Adrenal gland (tissue), 5 donors: ENCODE results near the gene HSD17B2.

Source experiments
- CTCF ChIP-seq, 6 experiments: fragments of 450-650 bp in 4 of 6; fragments of 200-600 bp in 2 of 6; sonication (generic) in 1 of 6; IDR thresholded peaks; 1 replicate in 5 of 6; 2 replicates in 1 of 6; pipeline versions ENCODE4 v1.5.1 to v1.8.0; 2016 to 2021; ENCODE audit warnings: antibody characterized with exemption in 6 of 6, mild to moderate bottlenecking in 2 of 6, moderate library complexity in 1 of 6
- POLR2A ChIP-seq, 2 donors: fragments of 450-650 bp; IDR thresholded peaks; one replicate each; pipeline ENCODE4 v1.6.1; 2017; ENCODE audit warnings: antibody characterized with exemption in 2 of 2, mild to moderate bottlenecking in 2 of 2, moderate library complexity in 1 of 2
- donor health status: DM: no; HTN: no; CAD: no.

DNA sequence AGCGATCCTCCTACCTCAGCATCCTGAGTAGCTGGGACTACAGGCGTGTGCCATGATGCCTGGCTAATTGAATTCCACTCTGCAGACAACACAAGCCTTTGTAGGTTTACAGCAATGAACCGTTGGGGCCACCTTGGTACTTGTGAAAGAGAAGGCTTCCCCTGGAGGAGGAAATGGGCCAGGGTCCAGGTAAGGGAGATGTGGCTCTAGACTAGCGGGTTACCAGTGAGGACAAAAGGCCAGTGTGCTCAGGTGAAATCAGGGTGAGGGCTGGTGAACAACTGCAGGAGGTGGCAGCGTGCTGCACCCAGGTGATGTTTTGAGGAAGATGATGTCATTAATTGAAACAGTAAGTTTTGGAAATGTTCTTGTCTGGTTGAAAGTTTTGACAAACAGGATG lies 30.5 kb upstream of the HSD17B2 start:
- TF ChIP-seq CTCF (IDR thresholded peaks at IDR 0.05), result no peak
- no peak for TF ChIP-seq POLR2A (IDR thresholded peaks at IDR 0.05)
